GM18517 (cell line): Measurements from ENCODE around the gene NEDD4L.
"Not testable (repeated sequence)": the region's sequence is repeated elsewhere in the genome, so short reads cannot be mapped to it uniquely, and the experiment has no call there.

Experiments used
- ATAC-seq: cut with Tn5 transposase; IDR thresholded peaks from one replicate; pipeline ENCODE4 v1.9.1; 2021; ENCODE audit warnings: mild to moderate bottlenecking, moderate library complexity; ENCODE audit not compliant: unreplicated experiment

Gene NEDD4L

DNA sequence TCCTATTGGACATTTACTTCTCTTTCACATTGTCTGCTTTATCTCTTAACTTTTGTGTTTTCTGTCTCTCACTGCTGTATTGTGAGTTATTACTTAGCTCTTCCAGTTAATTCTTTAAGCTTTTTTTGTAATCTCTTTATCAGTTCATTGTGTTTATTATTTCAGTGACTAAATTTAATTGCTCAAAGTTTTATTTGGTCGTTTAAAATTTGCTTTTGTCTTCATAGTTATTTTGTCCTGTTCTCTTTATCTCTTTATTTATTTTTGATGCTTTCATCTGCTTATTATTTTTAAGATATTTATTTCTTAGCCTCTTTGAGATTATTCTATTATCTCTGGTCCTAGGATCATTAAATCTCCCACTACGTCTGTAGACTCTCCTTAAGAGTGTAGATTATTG, 316.3 kb downstream of the NEDD4L start:
- ATAC-seq = no peak

GRCh38 chr18:58361212-58361611, 317.2 kb downstream of the NEDD4L start:
- ATAC-seq = no peak

DNA sequence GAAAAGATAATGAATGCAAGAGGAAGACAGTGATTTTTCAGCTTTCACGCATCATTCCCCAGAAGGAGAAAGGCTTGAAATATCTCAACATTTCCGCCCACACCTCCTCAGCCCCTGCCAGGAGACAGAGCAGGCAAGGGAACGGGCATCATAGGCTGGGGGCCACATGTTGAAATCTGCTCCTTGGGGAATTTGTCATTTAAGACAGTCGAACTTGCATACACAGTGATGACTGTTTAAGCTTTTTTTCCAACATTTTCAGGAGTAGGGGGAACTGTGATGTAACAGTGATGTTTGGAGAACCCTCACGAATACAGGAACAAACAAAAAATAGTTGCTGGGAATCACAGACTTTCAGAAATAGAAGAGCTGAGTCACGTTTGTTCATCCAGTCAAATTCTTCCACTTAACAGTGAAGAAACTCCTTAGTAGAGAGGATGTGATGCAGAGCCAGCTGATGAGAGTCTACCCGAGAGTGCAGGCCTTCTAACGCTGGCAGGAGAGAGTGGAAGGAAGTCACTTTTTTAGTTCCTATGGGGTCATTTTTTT, 318.1 kb downstream of the NEDD4L start:
- ATAC-seq = no peak

GRCh38 chr18:58362829-58363271, 318.8 kb downstream of the NEDD4L start:
- ATAC-seq = no peak

DNA sequence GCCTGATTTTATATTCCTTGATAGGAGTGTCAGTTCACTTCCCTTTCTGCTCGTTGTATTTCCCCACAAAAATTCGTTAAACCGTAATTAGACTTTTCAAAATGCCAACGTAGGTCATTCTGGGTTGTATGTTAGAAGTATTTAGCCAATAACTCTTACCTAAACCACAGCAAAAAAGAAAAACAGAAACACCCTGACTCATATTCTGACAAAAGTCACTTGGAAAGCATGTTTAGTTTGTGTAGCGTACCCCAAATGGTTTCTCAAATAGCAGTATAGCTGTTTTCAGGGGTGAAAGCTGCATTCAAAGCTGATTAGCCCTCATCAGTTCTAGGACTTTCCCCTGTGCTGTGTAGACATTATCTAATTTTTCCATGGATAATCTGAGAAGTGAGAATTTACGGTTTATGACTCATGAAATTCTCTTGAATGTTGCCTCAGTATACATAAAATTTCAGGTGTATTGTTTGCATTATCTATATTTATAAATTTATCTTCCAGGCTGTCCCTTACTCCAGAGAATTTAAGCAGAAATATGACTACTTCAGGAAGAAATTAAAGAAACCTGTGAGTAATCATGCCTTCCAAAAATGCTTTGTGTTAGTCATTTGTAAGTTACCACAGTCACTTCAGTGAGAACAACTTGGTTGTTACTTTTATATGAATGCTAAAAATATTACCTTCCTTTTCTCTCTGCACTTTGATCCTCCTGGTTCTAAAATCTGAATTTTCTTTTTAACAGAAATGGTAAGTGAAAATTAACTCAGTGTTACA, 319.9 kb downstream of the NEDD4L start:
- ATAC-seq = no peak

- ATAC-seq = no peak
Observed at GRCh38 chr18:58364876-58365528, 321.0 kb downstream of the NEDD4L start.

DNA sequence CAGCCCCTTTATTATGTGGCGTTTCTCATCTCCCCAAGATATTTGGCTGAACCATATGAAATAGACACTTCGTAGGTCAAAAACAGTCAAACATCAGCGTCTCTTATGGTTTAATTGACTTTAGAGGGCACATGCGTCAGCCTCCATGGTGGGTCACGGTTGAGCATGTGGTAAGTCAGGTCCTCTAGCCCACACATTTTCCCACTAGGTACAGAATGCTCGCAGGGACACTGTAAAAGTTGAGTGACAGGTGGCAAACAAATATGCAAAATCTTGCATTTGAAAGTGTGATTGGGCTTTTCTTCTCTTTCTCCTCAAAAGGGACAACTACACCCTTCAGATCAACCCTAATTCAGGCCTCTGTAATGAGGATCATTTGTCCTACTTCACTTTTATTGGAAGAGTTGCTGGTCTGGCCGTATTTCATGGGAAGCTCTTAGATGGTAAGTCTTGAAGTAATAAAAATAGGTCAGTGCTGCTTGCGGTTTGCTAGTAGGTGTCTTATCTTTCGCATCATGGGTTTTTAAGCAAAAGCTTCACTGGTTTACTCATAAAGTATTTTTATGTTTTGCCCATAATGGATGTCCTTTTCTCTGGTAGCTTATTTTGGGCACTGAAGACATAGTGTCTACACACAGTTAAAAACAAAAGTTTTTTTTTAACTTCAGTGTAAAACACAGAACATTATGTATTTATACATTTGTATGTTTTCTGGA, 323.6 kb downstream of the NEDD4L start:
- ATAC-seq = no peak

GRCh38 chr18:58369616-58370015, 325.6 kb downstream of the NEDD4L start:
- no peak for ATAC-seq

DNA sequence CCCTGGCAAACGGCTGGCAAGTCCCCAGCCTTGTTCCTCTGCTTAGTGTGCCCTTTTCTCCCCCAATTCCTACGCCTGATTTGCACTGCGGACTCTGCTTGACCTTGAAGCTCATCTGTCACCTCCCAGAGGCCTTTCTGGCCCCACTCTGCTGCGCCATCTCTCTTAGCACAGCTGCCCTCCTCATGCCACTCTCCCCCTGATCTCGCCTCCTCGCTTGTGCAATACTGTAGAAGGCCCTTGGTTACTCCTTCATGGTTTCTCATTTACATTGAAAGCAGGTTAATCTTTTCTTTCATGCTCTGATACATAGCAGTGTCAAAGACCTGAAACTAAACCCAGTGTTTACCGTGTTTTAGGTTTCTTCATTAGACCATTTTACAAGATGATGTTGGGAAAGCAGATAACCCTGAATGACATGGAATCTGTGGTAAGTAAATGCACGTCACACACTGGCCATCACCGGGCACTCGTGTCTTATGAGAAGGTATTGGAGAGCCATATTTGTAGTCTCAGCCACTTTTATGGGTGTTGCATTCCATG, 326.1 kb downstream of the NEDD4L start:
- no peak for ATAC-seq

DNA sequence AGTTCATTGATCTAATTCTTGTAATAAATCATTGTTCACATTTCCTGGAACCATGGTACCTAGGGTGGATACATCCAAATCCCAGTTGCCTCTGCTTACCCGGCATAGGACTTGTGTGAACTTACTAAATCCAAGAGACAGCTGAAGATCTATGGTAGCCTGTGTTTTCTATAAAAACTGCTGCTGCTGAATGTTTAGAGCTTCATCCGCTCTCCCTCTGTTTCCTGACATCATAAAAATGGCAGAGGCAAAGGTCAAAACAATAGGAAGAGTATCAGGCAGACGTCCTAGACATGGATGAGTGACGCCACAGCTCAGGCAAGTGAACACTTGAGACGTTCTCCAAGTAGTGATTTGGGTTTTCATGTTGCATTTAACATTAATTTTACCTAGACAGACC, 326.6 kb downstream of the NEDD4L start:
- ATAC-seq = no peak

DNA sequence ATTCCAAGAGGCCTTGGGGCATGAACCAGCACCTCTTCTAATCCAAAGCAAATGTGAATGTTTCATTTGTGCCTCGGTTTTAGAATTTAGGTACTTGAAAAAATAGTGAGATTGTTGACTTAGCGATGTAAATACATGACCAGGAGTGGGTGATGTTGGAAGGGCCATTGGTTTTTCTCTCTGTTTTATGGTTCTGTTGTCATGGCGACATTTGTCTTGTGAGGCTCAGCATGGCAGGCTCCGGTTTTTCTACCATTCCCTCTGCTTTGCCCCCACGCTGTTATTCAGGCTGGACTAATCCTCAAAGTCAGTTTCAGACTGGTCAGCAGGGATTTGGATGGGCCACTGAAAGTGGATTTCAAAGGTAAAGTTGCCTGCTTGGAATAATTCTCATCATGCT, 329.5 kb downstream of the NEDD4L start:
- no peak for ATAC-seq

GRCh38 chr18:58375051-58375450, 331.0 kb downstream of the NEDD4L start:
- no peak for ATAC-seq

GRCh38 chr18:58378411-58379379, 334.7 kb downstream of the NEDD4L start:
- ATAC-seq = no peak

- no peak for ATAC-seq
Observed at GRCh38 chr18:58379443-58379842, 335.4 kb downstream of the NEDD4L start.

DNA sequence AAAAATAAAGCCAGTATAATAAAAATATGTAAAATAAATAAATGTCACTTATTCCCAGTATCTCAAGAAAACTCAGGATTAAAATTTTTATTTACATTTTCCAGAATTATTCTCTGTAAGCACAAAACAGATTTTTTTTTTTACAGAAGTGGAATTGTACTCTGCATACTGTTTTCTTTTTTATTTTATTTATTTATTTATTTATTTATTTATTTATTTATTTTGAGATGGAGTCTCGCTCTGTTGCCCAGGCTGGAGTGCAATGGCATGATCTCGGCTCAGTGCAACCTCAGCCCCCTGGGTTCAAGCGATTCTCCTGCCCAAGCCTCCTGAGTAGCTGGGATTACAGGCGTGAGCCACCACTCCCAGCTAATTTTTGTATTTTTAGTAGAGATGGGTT, 336.1 kb downstream of the NEDD4L start:
- not testable (repeated sequence) for ATAC-seq

- ATAC-seq = no peak
Observed at GRCh38 chr18:58381676-58382411, 337.8 kb downstream of the NEDD4L start.

- ATAC-seq = no peak
Observed at GRCh38 chr18:58382446-58382845, 338.4 kb downstream of the NEDD4L start.

DNA sequence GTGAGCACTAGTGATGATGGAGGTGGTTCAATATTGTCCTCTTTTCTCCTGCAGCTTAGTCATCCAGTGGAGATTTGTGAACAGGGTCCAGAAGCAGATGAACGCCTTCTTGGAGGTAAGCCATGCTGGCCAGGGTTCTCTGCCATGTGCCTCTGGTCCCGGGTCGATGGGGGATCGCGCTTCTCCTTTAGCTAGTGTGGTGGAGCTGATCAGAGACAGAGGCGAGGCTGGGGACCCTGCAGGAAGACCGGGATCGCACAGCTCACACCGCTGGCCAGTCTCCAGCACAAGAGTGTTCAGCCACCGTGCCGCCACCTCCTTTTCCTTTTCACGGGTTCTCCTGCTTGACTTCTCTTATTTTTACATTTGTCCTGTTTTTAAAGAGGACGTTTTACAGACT, 341.4 kb downstream of the NEDD4L start:
- no peak for ATAC-seq

DNA sequence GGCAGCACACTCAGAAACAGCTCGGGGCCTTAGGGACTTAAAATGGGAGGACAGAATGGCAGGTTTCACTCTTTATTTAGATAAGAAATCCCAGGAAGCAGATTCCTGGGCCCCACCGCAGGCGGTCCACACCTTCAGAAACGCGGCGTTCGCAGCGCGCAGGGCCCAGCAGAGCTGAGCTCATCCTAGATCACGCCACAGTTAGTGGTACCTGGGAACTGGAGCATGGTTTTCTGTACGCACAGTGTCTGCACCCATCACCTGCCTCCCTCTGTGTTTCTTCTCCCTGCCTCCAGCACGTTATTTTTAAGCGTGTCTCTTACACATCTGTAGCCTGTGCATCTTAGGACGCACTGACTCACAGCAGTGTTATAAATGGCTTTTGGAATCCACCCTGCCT, 342.8 kb downstream of the NEDD4L start:
- no peak for ATAC-seq
